Fibroblast of skin of right quadriceps (primary cell): ENCODE measurements around the gene GREB1L.

Experiments used
- DNase-seq: peaks from one replicate; pipeline ENCODE4 v3.0.0-alpha.2; 2013

Gene GREB1L

GRCh38 chr18:21383031-21383430 lies 141.0 kb downstream of the GREB1L start:
- no peak for DNase-seq

- DNase-seq, result no peak
Measured at GRCh38 chr18:21386523-21387240, 144.7 kb downstream of the GREB1L start.

- no peak for DNase-seq
Measured at GRCh38 chr18:21387886-21388285, 145.9 kb downstream of the GREB1L start.

GRCh38 chr18:21389283-21389682 lies 147.3 kb downstream of the GREB1L start:
- no peak for DNase-seq

- DNase-seq, result no peak
Measured at GRCh38 chr18:21389903-21390302, 147.9 kb downstream of the GREB1L start.

GRCh38 chr18:21391074-21391673 lies 149.1 kb downstream of the GREB1L start:
- peak; percentile 44 for DNase-seq

- DNase-seq, result no peak
Measured at GRCh38 chr18:21393986-21394385, 152.0 kb downstream of the GREB1L start.

GRCh38 chr18:21398121-21398520 lies 156.1 kb downstream of the GREB1L start:
- no peak for DNase-seq

GRCh38 chr18:21402272-21402671 lies 160.2 kb downstream of the GREB1L start:
- DNase-seq, result no peak

GRCh38 chr18:21404426-21404825 lies 162.4 kb downstream of the GREB1L start:
- no peak for DNase-seq

- peak; percentile 1 for DNase-seq
Measured at GRCh38 chr18:21406116-21406515, 164.1 kb downstream of the GREB1L start.

- DNase-seq, result no peak
Measured at GRCh38 chr18:21408681-21409080, 166.6 kb downstream of the GREB1L start.

- no peak for DNase-seq
Measured at GRCh38 chr18:21433436-21433835, 191.4 kb downstream of the GREB1L start.

- peak; percentile 91 for DNase-seq
Measured at GRCh38 chr18:21439431-21439846, 197.4 kb downstream of the GREB1L start.

GRCh38 chr18:21441670-21442069 lies 199.6 kb downstream of the GREB1L start:
- no peak for DNase-seq

- DNase-seq, result no peak
Measured at GRCh38 chr18:21443776-21444464, 201.9 kb downstream of the GREB1L start.

- DNase-seq, result peak; percentile 45
Measured at GRCh38 chr18:21444465-21445212, 202.6 kb downstream of the GREB1L start.

GRCh38 chr18:21448299-21448698 lies 206.3 kb downstream of the GREB1L start:
- no peak for DNase-seq

GRCh38 chr18:21449367-21450290 lies 207.6 kb downstream of the GREB1L start:
- DNase-seq, result no peak

- DNase-seq, result no peak
Measured at GRCh38 chr18:21450503-21450902, 208.5 kb downstream of the GREB1L start.

GRCh38 chr18:21450913-21451312 lies 208.9 kb downstream of the GREB1L start:
- DNase-seq, result no peak

- no peak for DNase-seq
Measured at GRCh38 chr18:21451851-21452250, 209.8 kb downstream of the GREB1L start.
